ENCODE data around the gene MYO1H.
A peak's percentile ranks its signal among the peaks of the same experiment; 100 is the strongest.

MYO1H gene

GRCh38 chr12:109476807-109477184, 129.1 kb downstream of the MYO1H start:
- DNase-seq, result no peak

GRCh38 chr12:109477185-109477962, 129.7 kb downstream of the MYO1H start, which contains the start of the genes KCTD10 and UBE3B:
TSS of gene KCTD10 (minus strand) at chr12:109477300. CDS start at chr12:109477262, 38 bp downstream.
TSS of gene UBE3B (plus strand) at chr12:109477634. CDS start at chr12:109483552, 5,918 bp downstream.
- peak; percentile 83 for DNase-seq

GRCh38 chr12:109477963-109478315, 130.2 kb downstream of the MYO1H start:
- DNase-seq, result no peak

GRCh38 chr12:109479761-109480160, 132.1 kb downstream of the MYO1H start:
- DNase-seq, result no peak

GRCh38 chr12:109480356-109480755, 132.7 kb downstream of the MYO1H start:
- no peak for DNase-seq

GRCh38 chr12:109481863-109482262, 134.2 kb downstream of the MYO1H start:
- no peak for DNase-seq

- no peak for DNase-seq
Observed at GRCh38 chr12:109482491-109482890, 134.8 kb downstream of the MYO1H start.

- DNase-seq, result no peak
Observed at GRCh38 chr12:109482894-109483293, 135.2 kb downstream of the MYO1H start.

- no peak for DNase-seq
Observed at GRCh38 chr12:109483346-109483745, 135.6 kb downstream of the MYO1H start.

- DNase-seq, result no peak
Observed at GRCh38 chr12:109485201-109485600, 137.5 kb downstream of the MYO1H start.

- no peak for DNase-seq
Observed at GRCh38 chr12:109487181-109488050, 139.7 kb downstream of the MYO1H start.

- DNase-seq, result no peak
Observed at GRCh38 chr12:109488051-109488665, 140.5 kb downstream of the MYO1H start.

GRCh38 chr12:109489016-109489954, 141.6 kb downstream of the MYO1H start:
- DNase-seq, result no peak

GRCh38 chr12:109489955-109490565, 142.4 kb downstream of the MYO1H start:
- no peak for DNase-seq

- no peak for DNase-seq
Observed at GRCh38 chr12:109491671-109492070, 144.0 kb downstream of the MYO1H start.

GRCh38 chr12:109492371-109492770, 144.7 kb downstream of the MYO1H start:
- DNase-seq, result no peak

GRCh38 chr12:109493090-109493489, 145.4 kb downstream of the MYO1H start:
- no peak for DNase-seq

- no peak for DNase-seq
Observed at GRCh38 chr12:109493938-109494337, 146.2 kb downstream of the MYO1H start.

GRCh38 chr12:109494348-109494881, 146.7 kb downstream of the MYO1H start:
- no peak for DNase-seq

GRCh38 chr12:109495012-109495411, 147.3 kb downstream of the MYO1H start:
- no peak for DNase-seq

- no peak for DNase-seq
Observed at GRCh38 chr12:109496306-109496705, 148.6 kb downstream of the MYO1H start.

All from effector CD4-positive, alpha-beta T cell (primary cell).